ENCODE measurements around the gene ARL5A. TPM values are rescaled to one million over a fixed set of nuclear protein-coding genes. Genes with fewer than 3 reads are reported as not detected.

Gene ARL5A
- total RNA-seq, 1 experiment from 2014 or later: 55.0 TPM

DNA sequence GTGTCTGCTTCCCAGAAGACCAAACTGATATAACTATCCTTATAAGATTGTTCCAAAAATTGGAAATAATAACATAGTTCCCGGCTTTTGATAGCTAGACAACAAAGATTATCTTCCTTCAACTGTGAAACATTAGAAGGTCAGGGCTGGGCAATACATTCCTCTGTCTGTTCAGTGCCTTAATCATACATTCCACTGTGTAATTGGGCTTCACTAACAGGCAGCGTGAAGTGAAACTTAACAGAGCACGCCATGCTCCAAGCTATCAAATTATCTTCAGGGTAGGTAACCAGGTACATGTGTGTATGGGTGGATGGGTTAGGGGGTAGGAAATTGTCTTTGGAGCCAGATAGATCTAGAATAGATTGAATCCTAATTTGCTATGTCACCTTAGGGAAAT lies 23.5 kb upstream of the ARL5A start:
- CTCF ChIA-PET: no interaction called here

GRCh38 chr2:151849413-151850010 lies 21.3 kb upstream of the ARL5A start:
- Histone ChIP-seq H3K4me1 (ENCODE audit: insufficient read depth, low read length, poor library complexity, severe bottlenecking) (no peaks in the 10 kb centered on the region), H3K27ac (ENCODE audit: low read depth, low read length, poor library complexity, severe bottlenecking) (no peak overlapping the region), H3K9me3 (ENCODE audit: low read depth, low read length, poor library complexity, severe bottlenecking) (no peaks in the 10 kb centered on the region), H3K36me3 (ENCODE audit: insufficient read depth, low read length, poor library complexity, severe bottlenecking) (no peaks in the 10 kb centered on the region), H3K4me3 (ENCODE audit: low read depth, low read length, poor library complexity, severe bottlenecking) (no peak overlapping the region), H3K27me3 (replicated peaks; ENCODE audit: insufficient read depth, low read depth, low read length, poor library complexity) (peaks cover 40% of the 10 kb centered on the region)
- ChIA-PET POLR2A (ENCODE audit: low non-redundant PET) (no interaction called here), CTCF (no interaction called here)
- no TSS peak for BruUV-seq (replicated peaks)
- TF ChIP-seq CTCF (conservative IDR thresholded peaks at IDR 0.05; ENCODE audit: low read depth, low read length): no peak
- TF ChIP-seq EZH2 (IDR thresholded peaks at IDR 0.05; ENCODE audit: borderline replicate concordance, low read depth, low read length, poor library complexity, severe bottlenecking): no peak
- no peak for DNase-seq (ENCODE audit: low spot score)
- intact Hi-C loops (cut with micrococcal nuclease; ENCODE audit: unreplicated experiment): no loop called here

More for the DNA sequence above, 23.5 kb upstream of the ARL5A start:
- BruUV-seq (replicated peaks): no TSS peak
- peaks cover 49% of the 10 kb centered on the region for H3K27me3 ChIP-seq (replicated peaks; ENCODE audit: insufficient read depth, low read depth, low read length, poor library complexity)
- H3K27ac ChIP-seq (ENCODE audit: low read depth, low read length, poor library complexity, severe bottlenecking): no peak overlapping the region
- DNase-seq (ENCODE audit: low spot score): peak; percentile 21
- TF ChIP-seq CTCF (conservative IDR thresholded peaks at IDR 0.05; ENCODE audit: low read depth, low read length): no peak
- TF ChIP-seq EZH2 (IDR thresholded peaks at IDR 0.05; ENCODE audit: borderline replicate concordance, low read depth, low read length, poor library complexity, severe bottlenecking): no peak
- POLR2A ChIA-PET (ENCODE audit: low non-redundant PET): interaction anchor here (0.6 kb wide), 1 partner anchor 43 kb away, joined by 4 read pairs; no protein-coding TSS in a partner anchor
- intact Hi-C loops (cut with micrococcal nuclease; ENCODE audit: unreplicated experiment): no loop called here
- no peaks in the 10 kb centered on the region for H3K9me3 ChIP-seq (ENCODE audit: low read depth, low read length, poor library complexity, severe bottlenecking)
- no peaks in the 10 kb centered on the region for H3K4me1 ChIP-seq (ENCODE audit: insufficient read depth, low read length, poor library complexity, severe bottlenecking)
- no peak overlapping the region for H3K4me3 ChIP-seq (ENCODE audit: low read depth, low read length, poor library complexity, severe bottlenecking)
- no peaks in the 10 kb centered on the region for H3K36me3 ChIP-seq (ENCODE audit: insufficient read depth, low read length, poor library complexity, severe bottlenecking)

DNA sequence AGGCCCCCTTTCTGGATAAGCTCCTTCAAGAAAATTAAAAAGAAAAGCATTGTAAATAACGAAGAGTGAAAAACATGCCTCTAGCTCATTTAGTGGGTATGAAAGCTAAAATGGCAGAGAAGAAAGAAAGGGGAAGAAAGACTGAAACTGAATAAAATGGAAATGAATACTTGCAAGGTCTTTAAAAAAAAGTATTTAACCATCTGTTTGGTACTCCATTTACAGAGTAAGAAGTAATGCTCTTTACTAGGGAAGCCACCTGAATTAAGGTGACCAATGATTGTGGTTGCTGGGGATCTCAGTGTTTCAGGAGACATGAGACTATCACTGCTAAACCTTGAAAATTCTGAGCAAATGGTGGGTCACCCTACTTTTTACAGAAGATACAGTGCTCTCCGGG lies 17.7 kb upstream of the ARL5A start:
- intact Hi-C loops (cut with micrococcal nuclease; ENCODE audit: unreplicated experiment): no loop called here
- peaks cover 10% of the 10 kb centered on the region for H3K27me3 ChIP-seq (replicated peaks; ENCODE audit: insufficient read depth, low read depth, low read length, poor library complexity)
- TF ChIP-seq EZH2 (IDR thresholded peaks at IDR 0.05; ENCODE audit: borderline replicate concordance, low read depth, low read length, poor library complexity, severe bottlenecking): no peak
- no peak for TF ChIP-seq CTCF (conservative IDR thresholded peaks at IDR 0.05; ENCODE audit: low read depth, low read length)
- no peaks in the 10 kb centered on the region for H3K9me3 ChIP-seq (ENCODE audit: low read depth, low read length, poor library complexity, severe bottlenecking)
- H3K4me3 ChIP-seq (ENCODE audit: low read depth, low read length, poor library complexity, severe bottlenecking): no peak overlapping the region
- CTCF ChIA-PET: no interaction called here
- H3K27ac ChIP-seq (ENCODE audit: low read depth, low read length, poor library complexity, severe bottlenecking): no peak overlapping the region
- POLR2A ChIA-PET (ENCODE audit: low non-redundant PET): no interaction called here
- BruUV-seq (replicated peaks): no TSS peak
- no peaks in the 10 kb centered on the region for H3K36me3 ChIP-seq (ENCODE audit: insufficient read depth, low read length, poor library complexity, severe bottlenecking)
- DNase-seq (ENCODE audit: low spot score): no peak
- H3K4me1 ChIP-seq (ENCODE audit: insufficient read depth, low read length, poor library complexity, severe bottlenecking): no peaks in the 10 kb centered on the region
